SHP77 treated with DMSO at 0.1 percent for 48 hours (cell line): ENCODE results near the gene PAXX.

Experiments used
- DNase-seq: peaks from one replicate; lab custom pipeline; 2025; lab: John Stamatoyannopoulos, UW

The PAXX gene

GRCh38 chr9:136953771-136954269 is 38.4 kb upstream of the PAXX start:
- no peak for DNase-seq

GRCh38 chr9:136954270-136955083 is 37.7 kb upstream of the PAXX start:
- DNase-seq: no peak

GRCh38 chr9:136955202-136955942 is 36.9 kb upstream of the PAXX start:
- DNase-seq: no peak

GRCh38 chr9:136955943-136956335 is 36.3 kb upstream of the PAXX start:
- no peak for DNase-seq

GRCh38 chr9:136956604-136957003 is 35.6 kb upstream of the PAXX start:
- no peak for DNase-seq

- no peak for DNase-seq
Observed at GRCh38 chr9:136957461-136957860, 34.8 kb upstream of the PAXX start.

- no peak for DNase-seq
Observed at GRCh38 chr9:136957901-136958300, 34.3 kb upstream of the PAXX start.

- DNase-seq: no peak
Observed at GRCh38 chr9:136958473-136958872, 33.7 kb upstream of the PAXX start.

GRCh38 chr9:136958898-136959850 is 33.0 kb upstream of the PAXX start:
- DNase-seq: no peak

GRCh38 chr9:136960212-136960937 is 31.8 kb upstream of the PAXX start:
- no peak for DNase-seq

GRCh38 chr9:136960938-136961275 is 31.3 kb upstream of the PAXX start:
- no peak for DNase-seq

GRCh38 chr9:136961279-136962065 is 30.8 kb upstream of the PAXX start:
- DNase-seq: no peak

- DNase-seq: no peak
Observed at GRCh38 chr9:136962163-136962562, 30.1 kb upstream of the PAXX start.

- DNase-seq: no peak
Observed at GRCh38 chr9:136962701-136963248, 29.4 kb upstream of the PAXX start.

GRCh38 chr9:136963341-136963740 is 28.9 kb upstream of the PAXX start:
- DNase-seq: no peak

GRCh38 chr9:136963751-136964150 is 28.5 kb upstream of the PAXX start:
- no peak for DNase-seq

- no peak for DNase-seq
Observed at GRCh38 chr9:136964171-136964689, 28.0 kb upstream of the PAXX start.

GRCh38 chr9:136964833-136965422 is 27.3 kb upstream of the PAXX start:
- DNase-seq: no peak

- no peak for DNase-seq
Observed at GRCh38 chr9:136965771-136966484, 26.3 kb upstream of the PAXX start.
